22Rv1 (cell line): ENCODE measurements around the gene PPM1F.

Experiments
- H3K27ac ChIP-seq: fragments of 450-650 bp; 2 replicates; pipeline ENCODE4 v1.5.1; 2017
- ZFX ChIP-seq: fragments of 450-650 bp; IDR thresholded peaks from 2 replicates; pipeline ENCODE4 v1.6.1; 2017; ENCODE audit warnings: antibody characterized with exemption, borderline replicate concordance
- TF ChIP-seq, protein P1 (sequence below): fragments of 450-650 bp; IDR thresholded peaks from 2 replicates; pipeline ENCODE4 v1.5.1; 2017; ENCODE audit warnings: mild to moderate bottlenecking

Gene PPM1F

DNA sequence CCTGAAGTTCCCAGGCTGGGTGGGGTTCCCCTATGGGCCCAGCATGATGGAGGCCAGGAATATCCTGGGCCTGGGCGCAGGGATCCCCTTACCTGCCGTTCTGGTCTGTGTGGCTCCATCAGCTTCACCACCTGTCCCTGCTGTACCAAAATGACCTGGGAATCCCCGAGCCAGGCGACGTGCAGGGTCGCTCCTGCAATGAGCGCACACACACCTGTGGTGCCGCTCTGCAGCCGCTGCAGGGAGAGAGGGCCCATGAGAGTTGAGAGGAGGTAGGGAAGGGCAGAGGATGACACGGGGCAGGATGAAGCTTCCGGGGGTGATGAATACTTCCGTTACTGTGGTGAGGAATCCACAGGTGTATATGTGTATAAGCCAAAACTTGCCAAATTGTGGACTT, 21.6 kb downstream of the PPM1F start:
- TF ChIP-seq ZFX: no peak
- TF ChIP-seq, protein P1, sequence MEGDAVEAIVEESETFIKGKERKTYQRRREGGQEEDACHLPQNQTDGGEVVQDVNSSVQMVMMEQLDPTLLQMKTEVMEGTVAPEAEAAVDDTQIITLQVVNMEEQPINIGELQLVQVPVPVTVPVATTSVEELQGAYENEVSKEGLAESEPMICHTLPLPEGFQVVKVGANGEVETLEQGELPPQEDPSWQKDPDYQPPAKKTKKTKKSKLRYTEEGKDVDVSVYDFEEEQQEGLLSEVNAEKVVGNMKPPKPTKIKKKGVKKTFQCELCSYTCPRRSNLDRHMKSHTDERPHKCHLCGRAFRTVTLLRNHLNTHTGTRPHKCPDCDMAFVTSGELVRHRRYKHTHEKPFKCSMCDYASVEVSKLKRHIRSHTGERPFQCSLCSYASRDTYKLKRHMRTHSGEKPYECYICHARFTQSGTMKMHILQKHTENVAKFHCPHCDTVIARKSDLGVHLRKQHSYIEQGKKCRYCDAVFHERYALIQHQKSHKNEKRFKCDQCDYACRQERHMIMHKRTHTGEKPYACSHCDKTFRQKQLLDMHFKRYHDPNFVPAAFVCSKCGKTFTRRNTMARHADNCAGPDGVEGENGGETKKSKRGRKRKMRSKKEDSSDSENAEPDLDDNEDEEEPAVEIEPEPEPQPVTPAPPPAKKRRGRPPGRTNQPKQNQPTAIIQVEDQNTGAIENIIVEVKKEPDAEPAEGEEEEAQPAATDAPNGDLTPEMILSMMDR: no peak
- no peak overlapping the region for H3K27ac ChIP-seq

- TF ChIP-seq, protein P1: no peak
- TF ChIP-seq ZFX: no peak
- no peak overlapping the region for H3K27ac ChIP-seq
These were observed 23.4 kb downstream of the PPM1F start for GRCh38 chr22:21929253-21929652.

GRCh38 chr22:21928048-21928447, 24.6 kb downstream of the PPM1F start:
- no peak overlapping the region for H3K27ac ChIP-seq
- TF ChIP-seq, protein P1: no peak
- TF ChIP-seq ZFX: no peak

DNA sequence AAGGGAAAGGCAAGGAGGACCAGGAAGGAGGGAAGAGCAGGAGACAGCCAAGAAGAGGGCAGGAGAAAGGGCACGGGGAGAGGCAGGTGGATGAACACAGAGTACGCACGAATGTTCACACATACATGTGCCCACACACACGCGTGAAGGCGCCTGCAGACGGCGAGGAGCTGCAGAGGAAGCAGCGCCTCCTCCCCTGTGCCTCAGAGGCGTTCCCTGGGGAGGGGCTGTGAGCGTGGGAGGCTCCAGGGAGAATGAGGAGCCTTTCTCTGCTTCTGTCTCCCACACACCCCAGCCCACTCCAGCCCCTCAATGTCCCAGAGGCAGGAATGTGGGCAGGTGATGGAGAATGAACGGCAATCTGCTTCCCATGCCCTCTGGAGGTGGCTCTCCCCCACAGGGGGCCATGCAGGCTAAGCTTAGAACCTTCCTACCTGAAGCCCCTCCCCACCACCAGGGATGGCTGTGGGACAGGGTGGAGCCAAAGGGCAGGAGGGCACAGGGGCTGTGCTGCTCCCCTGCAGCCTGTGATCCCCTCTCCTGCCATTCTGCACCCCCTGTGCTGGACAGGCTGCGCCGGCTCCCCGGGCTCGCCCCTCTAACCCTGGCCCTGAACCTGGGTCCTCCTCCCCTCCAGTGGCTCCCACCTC, 25.3 kb downstream of the PPM1F start:
- H3K27ac ChIP-seq: no peak overlapping the region
- no peak for TF ChIP-seq ZFX
- TF ChIP-seq, protein P1: no peak

DNA sequence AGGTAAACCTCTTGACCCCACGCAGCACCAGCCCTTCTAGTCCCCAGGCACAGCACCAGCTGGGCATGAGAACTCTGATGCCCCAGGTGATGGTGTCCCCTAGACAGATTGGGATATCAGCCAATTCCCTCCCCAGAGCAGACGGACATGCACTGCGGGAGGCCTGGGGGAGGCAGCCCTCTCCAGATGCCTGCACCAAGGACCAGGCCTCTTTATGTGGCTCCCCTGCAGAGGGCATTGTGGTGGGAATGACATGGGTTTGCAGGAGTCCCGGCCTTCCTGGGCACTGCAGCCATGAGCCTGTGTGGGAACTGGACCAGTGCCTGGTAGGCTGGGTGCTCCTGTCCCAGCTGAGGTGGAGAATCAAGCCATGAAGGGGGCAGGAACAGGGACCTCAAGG, 25.9 kb downstream of the PPM1F start:
- H3K27ac ChIP-seq: no peak overlapping the region
- no peak for TF ChIP-seq ZFX
- TF ChIP-seq, protein P1: no peak

GRCh38 chr22:21923163-21923561, 29.5 kb downstream of the PPM1F start:
- H3K27ac ChIP-seq: no peak overlapping the region
- no peak for TF ChIP-seq ZFX
- TF ChIP-seq, protein P1: no peak

GRCh38 chr22:21922370-21923162, 30.1 kb downstream of the PPM1F start:
- no peak for TF ChIP-seq ZFX
- TF ChIP-seq, protein P1: no peak
- H3K27ac ChIP-seq: no peak overlapping the region
